Stimulated activated CD8-positive, alpha-beta memory T cell treated with anti-CD3 and anti-CD28 coated beads, Interleukin-7, amount 100 ng/mL, for 48 hours (primary cell): Measurements from ENCODE around the gene CPNE9.

ENCODE experiments used
- DNase-seq, 2 donors: peaks; one replicate each; pipeline ENCODE4 v3.0.0-alpha.2; 2020; ENCODE audit warnings: low read depth in 1 of 2; ENCODE audit errors: extremely low read depth in 1 of 2

The CPNE9 gene

DNA sequence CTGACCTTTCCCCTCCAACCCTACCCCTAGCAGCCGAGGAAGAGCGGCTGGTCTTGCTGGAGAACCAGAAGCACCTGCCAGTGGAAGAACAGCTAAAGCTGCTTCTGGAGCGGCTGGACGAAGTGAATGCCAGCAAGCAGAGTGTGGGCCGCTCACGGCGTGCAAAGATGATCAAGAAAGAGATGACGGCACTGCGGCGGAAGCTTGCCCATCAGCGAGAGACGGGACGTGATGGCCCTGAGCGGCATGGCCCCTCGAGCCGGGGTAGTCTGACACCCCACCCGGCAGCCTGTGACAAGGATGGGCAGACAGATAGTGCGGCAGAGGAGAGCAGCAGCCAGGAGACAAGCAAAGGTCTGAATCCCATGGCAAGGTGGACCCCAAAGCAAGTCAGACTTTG, 39.9 kb downstream of the CPNE9 start:
- DNase-seq: no peak

DNA sequence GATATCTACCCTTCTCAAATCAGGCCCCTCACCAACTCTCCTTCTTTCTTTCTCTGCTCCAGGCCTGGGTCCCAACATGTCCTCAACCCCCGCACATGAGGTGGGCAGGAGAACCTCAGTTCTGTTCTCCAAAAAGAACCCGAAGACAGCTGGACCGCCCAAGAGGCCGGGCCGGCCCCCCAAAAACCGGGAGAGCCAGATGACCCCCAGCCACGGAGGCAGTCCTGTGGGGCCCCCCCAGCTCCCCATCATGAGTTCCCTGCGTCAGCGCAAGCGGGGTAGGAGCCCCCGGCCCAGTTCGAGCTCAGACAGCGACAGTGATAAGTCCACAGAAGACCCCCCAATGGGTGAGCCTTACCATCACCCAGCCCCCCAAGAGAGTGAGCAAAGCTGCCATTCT, 40.5 kb downstream of the CPNE9 start:
- no peak for DNase-seq

GRCh38 chr3:9745521-9745920, 41.9 kb downstream of the CPNE9 start:
- no peak for DNase-seq

GRCh38 chr3:9746330-9746729, 42.7 kb downstream of the CPNE9 start:
- peak in 1 of 2 donors; percentile 54 for DNase-seq

DNA sequence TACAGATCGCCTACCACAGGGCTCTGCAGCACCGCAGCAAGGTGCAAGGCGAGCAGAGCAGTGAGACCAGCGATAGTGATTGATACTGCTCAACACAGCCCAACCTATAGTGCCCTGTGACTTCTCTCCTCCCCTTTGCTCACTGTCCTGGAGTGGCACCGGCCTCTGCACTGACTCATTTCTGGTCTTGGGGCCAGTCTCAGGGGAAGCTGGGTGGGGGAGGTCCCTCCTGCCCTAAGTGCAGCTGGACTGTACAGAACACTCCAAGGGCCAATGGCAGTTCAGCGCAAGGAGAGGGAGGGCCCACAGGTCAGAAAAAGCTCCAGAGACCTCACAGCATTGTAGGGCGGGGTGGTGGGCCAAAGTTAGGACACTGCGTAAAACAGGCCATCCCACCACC, 43.6 kb downstream of the CPNE9 start:
- no peak for DNase-seq

DNA sequence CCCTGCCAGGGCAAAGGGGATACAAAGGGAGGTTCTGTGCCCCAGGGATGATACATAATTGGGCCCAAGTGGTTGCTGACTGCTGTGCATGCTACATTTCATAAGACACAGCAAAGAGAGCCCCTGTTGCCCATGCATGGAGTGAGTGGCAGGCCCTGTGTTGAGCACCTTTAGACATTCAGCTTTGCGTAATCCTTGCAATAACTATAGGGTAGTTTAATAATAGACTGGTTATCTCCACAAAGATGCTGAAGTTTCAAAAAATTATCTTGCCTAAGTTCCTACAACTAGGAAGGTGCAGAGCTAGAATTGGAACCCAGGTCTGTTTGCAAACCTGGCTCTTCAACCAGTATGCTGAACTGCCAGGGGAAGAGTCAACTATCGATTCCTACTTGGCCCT, 44.4 kb downstream of the CPNE9 start:
- DNase-seq: no peak

- no peak for DNase-seq
Observed at GRCh38 chr3:9749296-9749644, 45.6 kb downstream of the CPNE9 start.

DNA sequence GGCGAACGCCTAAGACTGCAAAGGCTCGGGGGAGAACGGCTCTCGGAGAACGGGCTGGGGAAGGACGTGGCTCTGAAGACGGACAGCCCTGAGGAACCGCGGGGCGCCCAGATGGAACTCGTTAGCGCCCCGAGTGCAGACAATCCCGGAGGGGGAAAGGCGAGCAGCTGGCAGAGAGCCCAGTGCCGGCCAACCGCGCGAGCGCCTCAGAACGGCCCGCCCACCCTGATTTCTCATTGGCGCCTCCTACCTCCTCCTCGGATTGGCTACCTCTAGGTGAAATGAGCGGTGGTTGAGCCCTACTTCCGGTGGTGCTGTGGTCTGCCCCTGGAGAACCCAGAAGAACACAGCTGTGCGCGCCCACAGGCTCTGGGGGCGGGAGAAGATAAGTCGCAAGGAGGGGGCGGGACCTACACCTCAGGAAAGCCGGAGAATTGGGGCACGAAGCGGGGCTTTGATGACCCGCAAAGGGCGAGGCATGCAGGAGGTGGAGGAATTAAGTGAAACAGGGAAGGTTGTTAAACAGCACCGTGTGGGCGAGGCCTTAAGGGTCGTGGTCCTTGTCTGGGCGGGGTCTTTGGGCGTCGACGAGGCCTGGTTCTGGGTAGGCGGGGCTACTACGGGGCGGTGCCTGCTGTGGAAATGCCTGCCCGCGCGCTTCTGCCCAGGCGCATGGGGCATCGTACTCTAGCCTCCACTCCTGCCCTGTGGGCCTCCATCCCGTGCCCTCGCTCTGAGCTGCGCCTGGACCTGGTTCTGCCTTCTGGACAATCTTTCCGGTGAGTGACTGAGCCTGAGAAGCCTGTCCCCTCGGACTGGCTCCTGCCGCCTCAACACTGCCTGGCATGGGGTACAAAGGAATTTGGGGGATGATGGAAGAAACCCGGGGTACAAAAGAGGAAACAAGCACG, 46.3 kb downstream of the CPNE9 start, which contains the start of gene OGG1:
TSS of gene OGG1 (plus strand) at position 308 of the 911 bp plus-strand sequence. CDS start at position 643, 335 bp downstream.
- peak; percentile 96 to 99 for DNase-seq

DNA sequence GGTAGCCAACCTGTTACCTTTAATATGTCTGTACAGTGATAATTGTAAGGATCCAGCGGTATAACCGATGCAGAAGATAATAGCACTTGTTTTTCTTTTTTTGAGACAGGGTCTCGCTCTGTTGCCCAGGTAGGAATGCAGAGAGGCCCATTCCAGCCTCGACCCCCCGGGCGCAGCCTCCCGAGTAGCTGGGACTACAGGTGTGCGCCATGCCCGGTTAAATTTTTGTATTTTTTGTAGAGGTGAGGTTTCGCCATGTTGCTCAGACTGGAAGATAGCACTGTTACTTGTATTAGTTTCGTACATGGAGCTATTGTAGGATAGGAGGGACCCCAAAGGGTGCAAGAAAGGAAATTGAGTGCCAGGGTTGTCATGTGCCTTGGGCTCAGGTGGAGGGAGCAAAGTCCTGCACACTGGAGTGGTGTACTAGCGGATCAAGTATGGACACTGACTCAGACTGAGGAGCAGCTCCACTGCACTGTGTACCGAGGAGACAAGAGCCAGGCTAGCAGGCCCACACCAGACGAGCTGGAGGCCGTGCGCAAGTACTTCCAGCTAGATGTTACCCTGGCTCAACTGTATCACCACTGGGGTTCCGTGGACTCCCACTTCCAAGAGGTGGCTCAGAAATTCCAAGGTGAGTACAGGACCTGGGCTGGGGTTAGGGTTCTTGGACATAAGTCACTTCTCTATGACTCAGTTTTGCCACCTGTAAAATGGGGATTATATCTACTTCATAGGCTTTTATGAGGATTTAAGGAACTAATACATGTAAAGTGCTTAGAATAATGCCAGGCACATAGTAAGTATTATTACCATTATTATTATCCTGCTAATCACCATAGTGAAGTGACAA, 47.2 kb downstream of the CPNE9 start:
- DNase-seq: no peak

DNA sequence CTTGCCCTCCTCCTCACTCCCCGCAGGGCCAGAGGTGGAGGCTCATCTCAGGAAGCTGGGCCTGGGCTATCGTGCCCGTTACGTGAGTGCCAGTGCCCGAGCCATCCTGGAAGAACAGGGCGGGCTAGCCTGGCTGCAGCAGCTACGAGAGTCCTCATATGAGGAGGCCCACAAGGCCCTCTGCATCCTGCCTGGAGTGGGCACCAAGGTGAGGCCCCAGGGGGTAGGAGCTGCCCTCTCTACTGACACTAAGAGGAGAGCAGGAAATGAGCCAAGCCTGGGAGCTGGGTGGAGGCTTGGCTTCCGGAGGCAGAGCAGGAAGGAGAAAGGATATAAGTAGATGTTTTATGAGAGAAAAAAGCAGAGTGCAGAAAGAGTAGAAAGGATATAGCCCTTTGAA, 51.0 kb downstream of the CPNE9 start:
- no peak for DNase-seq

- DNase-seq: no peak
Observed at GRCh38 chr3:9757427-9757826, 53.8 kb downstream of the CPNE9 start.

GRCh38 chr3:9760779-9761505, 57.3 kb downstream of the CPNE9 start:
- no peak for DNase-seq

GRCh38 chr3:9761919-9762318, 58.3 kb downstream of the CPNE9 start:
- no peak for DNase-seq

- no peak for DNase-seq
Observed at GRCh38 chr3:9762871-9763270, 59.2 kb downstream of the CPNE9 start.

DNA sequence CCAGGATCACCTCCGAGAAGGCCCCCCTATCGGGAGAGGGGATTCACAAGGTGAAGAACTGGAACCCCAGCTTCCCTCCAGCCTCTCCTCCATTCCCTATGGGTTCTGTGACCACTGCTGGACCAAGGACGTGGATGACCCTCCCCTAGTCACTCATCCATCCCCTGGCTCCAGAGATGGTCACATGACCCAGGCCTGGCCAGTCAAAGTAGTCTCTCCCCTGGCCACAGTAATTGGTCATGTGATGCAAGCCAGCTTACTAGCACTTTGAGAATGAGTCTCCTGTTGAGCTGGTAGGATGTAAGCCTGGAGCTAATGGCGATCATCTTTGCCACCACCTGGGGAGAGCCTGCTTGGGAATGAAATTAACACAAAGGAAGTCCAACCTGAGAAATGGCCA, 62.2 kb downstream of the CPNE9 start:
- no peak for DNase-seq

DNA sequence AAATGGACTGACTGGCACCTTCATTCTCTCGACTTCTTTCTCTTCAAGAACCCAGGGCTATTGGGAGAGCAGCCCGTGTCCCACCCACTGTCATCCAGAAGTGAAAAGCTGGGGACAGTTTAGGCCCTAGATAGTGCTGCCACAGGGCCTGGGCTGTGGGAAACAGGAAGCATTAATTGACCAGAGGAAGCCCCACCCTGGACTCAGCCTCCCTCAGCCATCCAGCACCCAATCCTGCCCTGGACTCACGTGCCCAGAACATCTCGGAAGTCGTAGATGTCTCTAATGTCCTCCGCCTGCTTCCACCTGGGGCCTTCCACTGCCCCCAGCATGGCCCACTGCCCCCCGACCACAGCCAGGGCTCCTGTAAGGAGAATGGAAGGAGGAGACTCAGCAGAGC, 63.8 kb downstream of the CPNE9 start:
- no peak for DNase-seq

- DNase-seq: no peak
Observed at GRCh38 chr3:9768141-9768775, 64.6 kb downstream of the CPNE9 start.

DNA sequence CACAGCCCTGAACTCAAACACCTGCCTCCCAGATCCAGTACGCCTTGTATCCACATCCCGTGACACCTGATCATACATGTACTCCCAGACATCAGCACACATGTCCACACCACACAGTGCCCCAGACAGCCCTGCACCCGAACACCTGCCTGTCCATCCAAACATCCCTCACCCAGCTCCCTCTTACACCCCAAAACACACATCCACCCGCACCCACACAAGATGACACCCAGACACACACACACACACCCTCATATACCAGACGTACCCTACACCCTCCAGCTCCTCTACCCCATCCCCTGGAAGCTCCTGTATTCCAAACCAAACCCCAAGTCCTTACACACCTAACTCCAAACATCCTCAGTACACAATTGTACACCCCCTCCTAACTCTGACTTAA, 65.4 kb downstream of the CPNE9 start:
- no peak for DNase-seq

DNA sequence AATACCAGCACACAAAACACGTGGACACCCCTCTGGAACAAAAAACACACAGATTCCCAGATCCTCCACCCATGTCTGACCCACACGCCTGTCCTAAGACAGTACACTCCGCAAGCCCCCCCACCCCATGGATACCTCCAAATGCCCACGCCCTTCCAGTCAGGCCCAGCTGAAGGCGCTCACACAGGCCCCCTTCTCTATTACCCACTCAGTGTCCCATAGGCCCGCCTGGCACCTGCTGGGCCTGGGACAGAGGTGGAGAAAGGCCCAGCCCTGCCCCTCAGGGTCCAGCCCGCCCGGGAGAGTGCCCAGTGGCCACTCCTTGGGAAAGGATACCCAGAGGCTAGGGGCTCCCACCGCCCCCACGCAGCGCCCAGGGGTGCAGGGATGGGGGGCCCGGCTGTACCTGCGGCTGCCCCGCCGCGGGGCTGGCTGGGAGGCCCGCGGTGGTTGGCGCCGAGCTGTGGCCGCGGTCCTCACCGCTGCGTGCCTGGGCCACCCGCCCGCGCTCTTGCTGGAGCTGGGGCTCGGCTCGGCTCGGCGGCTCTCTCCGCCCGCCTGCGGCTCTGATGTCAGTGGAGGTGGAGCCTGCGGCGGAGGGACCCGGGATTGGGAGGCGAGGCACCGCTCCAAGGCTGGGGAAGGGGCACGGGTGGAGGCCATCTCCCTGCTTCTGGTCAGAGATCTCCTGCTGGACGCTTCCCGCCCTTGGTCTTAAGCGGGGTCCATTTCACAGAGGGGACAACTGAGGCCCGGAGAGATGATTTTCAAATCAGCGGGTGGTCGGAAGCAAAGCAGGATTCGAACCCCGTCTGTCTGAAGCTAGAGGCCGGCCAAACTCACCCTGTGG, 66.0 kb downstream of the CPNE9 start, which contains the start of gene CAMK1:
TSS of gene CAMK1 (minus strand) at position 522 of the 850 bp plus-strand sequence. CDS start 2,198 bp downstream, outside the sequence.
- DNase-seq: no peak
